Mesenchymal stem cell (in vitro differentiated cells and primary cell): ENCODE data around the gene KRT82.
A peak's percentile ranks its signal among the peaks of the same experiment; 100 is the strongest.

Experiments used
- DNase-seq: peaks from one replicate; pipeline ENCODE4 v3.0.0-alpha.2; 2013
- H2AFZ ChIP-seq: one replicate; pipeline ENCODE4 v1.6.1; 2013; ENCODE audit warnings: low read depth, mild to moderate bottlenecking, control low read depth, inconsistent platforms, low read length, moderate library complexity
- H2AK5ac ChIP-seq: 2 replicates; pipeline ENCODE4 v1.6.1; 2013; ENCODE audit warnings: low read length, moderate library complexity, mild to moderate bottlenecking, inconsistent platforms; ENCODE audit not compliant: severe bottlenecking
- H2BK120ac ChIP-seq: one replicate; pipeline ENCODE4 v1.6.1; 2013; ENCODE audit warnings: low read depth, mild to moderate bottlenecking, inconsistent platforms, low read length, moderate library complexity
- H2BK12ac ChIP-seq, 2 experiments: one replicate each; pipeline ENCODE4 v1.6.1; 2013; ENCODE audit warnings: inconsistent platforms in 2 of 2, low read length in 2 of 2, mild to moderate bottlenecking in 2 of 2, moderate library complexity in 2 of 2, control low read depth in 1 of 2
- H2BK15ac ChIP-seq: one replicate; pipeline ENCODE4 v1.6.1; 2013; ENCODE audit warnings: mild to moderate bottlenecking, low read depth, inconsistent platforms; ENCODE audit not compliant: poor library complexity, severe bottlenecking
- H2BK5ac ChIP-seq: 2 replicates; pipeline ENCODE4 v1.6.1; 2013; ENCODE audit warnings: low read depth, mild to moderate bottlenecking, low read length, control low read depth, inconsistent platforms; ENCODE audit not compliant: poor library complexity, severe bottlenecking
- H3K14ac ChIP-seq, 2 experiments: one replicate each; pipeline ENCODE4 v1.6.1; 2013; ENCODE audit warnings: inconsistent platforms in 2 of 2, low read length in 2 of 2, control low read depth in 1 of 2, mild to moderate bottlenecking in 1 of 2, moderate library complexity in 1 of 2
- H3K18ac ChIP-seq, 2 experiments: one replicate each; pipeline ENCODE4 v1.6.1; 2013; ENCODE audit warnings: inconsistent platforms in 2 of 2, low read length in 2 of 2, control low read depth in 1 of 2, low read depth in 1 of 2, mild to moderate bottlenecking in 1 of 2
- H3K23ac ChIP-seq, 2 experiments: one replicate each; pipeline ENCODE4 v1.6.1; 2013; ENCODE audit warnings: inconsistent platforms in 2 of 2, low read length in 2 of 2, mild to moderate bottlenecking in 2 of 2, moderate library complexity in 2 of 2, control low read depth in 1 of 2
- H3K27ac ChIP-seq: 2 replicates; pipeline ENCODE4 v1.5.1; 2013; ENCODE audit warnings: mild to moderate bottlenecking, moderate library complexity, low read length, control low read depth, inconsistent platforms; ENCODE audit not compliant: poor library complexity, severe bottlenecking
- H3K27me3 ChIP-seq, 2 experiments: 2 replicates each; pipeline versions ENCODE4 v1.6.1 to v1.7.0; 2013; ENCODE audit warnings: low read length in 2 of 2, mild to moderate bottlenecking in 2 of 2, moderate library complexity in 2 of 2, control low read depth in 1 of 2, inconsistent platforms in 1 of 2; ENCODE audit not compliant: control insufficient read depth in 1 of 2, insufficient read depth in 1 of 2
- H3K36me3 ChIP-seq, 2 experiments: 2 replicates each; pipeline versions ENCODE4 v1.6.1 to v1.7.0; 2013; ENCODE audit warnings: low read length in 2 of 2, control low read depth in 1 of 2, inconsistent platforms in 1 of 2, low read depth in 1 of 2, mild to moderate bottlenecking in 1 of 2; ENCODE audit not compliant: insufficient read depth in 2 of 2, control insufficient read depth in 1 of 2
- H3K4ac ChIP-seq, 2 experiments: one replicate each; pipeline ENCODE4 v1.6.1; 2013; ENCODE audit warnings: inconsistent platforms in 2 of 2, low read length in 2 of 2, mild to moderate bottlenecking in 2 of 2, moderate library complexity in 2 of 2, control low read depth in 1 of 2, low read depth in 1 of 2
- H3K4me1 ChIP-seq: 2 replicates; pipeline ENCODE4 v1.6.1; 2013; ENCODE audit warnings: low read depth, low read length, control low read depth; ENCODE audit not compliant: control insufficient read depth, insufficient read depth
- H3K4me2 ChIP-seq: 2 replicates; pipeline ENCODE4 v1.6.1; 2013; ENCODE audit warnings: low read length, mild to moderate bottlenecking, inconsistent platforms; ENCODE audit not compliant: poor library complexity, severe bottlenecking
- H3K4me3 ChIP-seq, 2 experiments: 2 replicates each; pipeline versions ENCODE4 v1.5.1 to v1.7.0; 2013; ENCODE audit warnings: low read length in 2 of 2, mild to moderate bottlenecking in 2 of 2, control low read depth in 1 of 2, low read depth in 1 of 2; ENCODE audit not compliant: insufficient read depth in 1 of 2
- H3K79me1 ChIP-seq: replicated peaks from 2 replicates; pipeline ENCODE4 v1.6.1; 2013; ENCODE audit warnings: mild to moderate bottlenecking, control low read depth, low read length, inconsistent platforms; ENCODE audit not compliant: poor library complexity, severe bottlenecking
- H3K9ac ChIP-seq: 2 replicates; pipeline ENCODE4 v1.7.0; 2013; ENCODE audit warnings: mild to moderate bottlenecking, low read length, moderate library complexity
- H3K9me3 ChIP-seq: 2 replicates; pipeline ENCODE4 v1.7.0; 2013; ENCODE audit warnings: mild to moderate bottlenecking, low read length; ENCODE audit not compliant: control insufficient read depth
- H4K8ac ChIP-seq: one replicate; pipeline ENCODE4 v1.6.1; 2013; ENCODE audit warnings: inconsistent platforms, mild to moderate bottlenecking, low read length, moderate library complexity
- H4K91ac ChIP-seq: one replicate; pipeline ENCODE4 v1.6.1; 2013; ENCODE audit warnings: mild to moderate bottlenecking, low read length, inconsistent platforms
- WGBS: methylation state at CpG from one replicate; pipeline ENCODE4 v1.1.7; 2013; ENCODE audit warnings: mixed read lengths; 5-methylcytosine and 5-hydroxymethylcytosine counted together

The KRT82 gene

DNA sequence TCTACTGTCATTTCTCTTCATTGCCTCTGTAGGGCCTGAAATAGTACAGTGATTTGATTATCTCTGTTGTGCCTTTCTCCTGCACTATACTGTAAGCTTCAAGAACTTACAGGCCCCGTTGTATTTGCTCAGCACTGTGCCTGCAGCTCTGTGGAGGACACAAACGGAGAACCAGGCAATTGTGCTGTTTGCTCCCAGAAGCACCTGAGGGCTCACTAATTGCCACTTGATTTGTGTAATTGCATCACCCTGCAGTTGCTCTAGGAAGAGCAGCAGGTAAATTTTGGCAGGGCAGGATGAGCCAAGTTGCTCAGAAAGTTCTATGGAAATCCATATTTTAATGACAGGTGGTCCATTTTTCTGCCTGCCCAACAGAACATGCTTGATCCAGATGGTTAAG lies 11.6 kb upstream of the KRT82 start:
- Histone ChIP-seq H3K79me1 (no peaks in the 10 kb centered on the region), H2BK120ac (no peak overlapping the region), H3K27me3 (peaks cover 36 to 37% of the 10 kb centered on the region in 2 experiments), H2AK5ac (no peak overlapping the region), H3K4me2 (no peak overlapping the region), H4K8ac (no peak overlapping the region), H3K4me3 (no peak overlapping the region), H2AFZ (no peak overlapping the region), H3K27ac (no peak overlapping the region), H3K36me3 (no peaks in the 10 kb centered on the region), H3K4me1 (peaks cover 2% of the 10 kb centered on the region), H2BK5ac (no peak overlapping the region), H3K23ac (no peak overlapping the region), H2BK12ac (no peak overlapping the region), H3K14ac (no peak overlapping the region), H3K4ac (no peak overlapping the region), H3K9me3 (no peaks in the 10 kb centered on the region), H4K91ac (no peak overlapping the region), H2BK15ac (no peak overlapping the region), H3K18ac (no peak overlapping the region), H3K9ac (no peak overlapping the region)
- no peak for DNase-seq
- WGBS: 62% methylated on average over 2 of the region's 2 CpGs

- Histone ChIP-seq H3K9me3 (no peaks in the 10 kb centered on the region), H2BK12ac (no peak overlapping the region), H2BK15ac (no peak overlapping the region), H2AFZ (no peak overlapping the region), H4K91ac (no peak overlapping the region), H2AK5ac (no peak overlapping the region), H2BK120ac (no peak overlapping the region), H3K23ac (no peak overlapping the region), H3K4me2 (no peak overlapping the region), H3K4me3 (no peak overlapping the region), H3K4ac (no peak overlapping the region), H3K27ac (no peak overlapping the region), H3K36me3 (no peaks in the 10 kb centered on the region), H3K4me1 (peaks cover 2% of the 10 kb centered on the region), H3K14ac (no peak overlapping the region), H3K18ac (no peak overlapping the region), H3K9ac (no peak overlapping the region), H4K8ac (no peak overlapping the region), H3K79me1 (no peaks in the 10 kb centered on the region), H3K27me3 (peaks cover 34 to 38% of the 10 kb centered on the region in 2 experiments), H2BK5ac (no peak overlapping the region)
- no peak for DNase-seq
- 84% methylated on average over 1 of the region's 1 CpG for WGBS
Measured at GRCh38 chr12:52416795-52417194, 10.7 kb upstream of the KRT82 start.

DNA sequence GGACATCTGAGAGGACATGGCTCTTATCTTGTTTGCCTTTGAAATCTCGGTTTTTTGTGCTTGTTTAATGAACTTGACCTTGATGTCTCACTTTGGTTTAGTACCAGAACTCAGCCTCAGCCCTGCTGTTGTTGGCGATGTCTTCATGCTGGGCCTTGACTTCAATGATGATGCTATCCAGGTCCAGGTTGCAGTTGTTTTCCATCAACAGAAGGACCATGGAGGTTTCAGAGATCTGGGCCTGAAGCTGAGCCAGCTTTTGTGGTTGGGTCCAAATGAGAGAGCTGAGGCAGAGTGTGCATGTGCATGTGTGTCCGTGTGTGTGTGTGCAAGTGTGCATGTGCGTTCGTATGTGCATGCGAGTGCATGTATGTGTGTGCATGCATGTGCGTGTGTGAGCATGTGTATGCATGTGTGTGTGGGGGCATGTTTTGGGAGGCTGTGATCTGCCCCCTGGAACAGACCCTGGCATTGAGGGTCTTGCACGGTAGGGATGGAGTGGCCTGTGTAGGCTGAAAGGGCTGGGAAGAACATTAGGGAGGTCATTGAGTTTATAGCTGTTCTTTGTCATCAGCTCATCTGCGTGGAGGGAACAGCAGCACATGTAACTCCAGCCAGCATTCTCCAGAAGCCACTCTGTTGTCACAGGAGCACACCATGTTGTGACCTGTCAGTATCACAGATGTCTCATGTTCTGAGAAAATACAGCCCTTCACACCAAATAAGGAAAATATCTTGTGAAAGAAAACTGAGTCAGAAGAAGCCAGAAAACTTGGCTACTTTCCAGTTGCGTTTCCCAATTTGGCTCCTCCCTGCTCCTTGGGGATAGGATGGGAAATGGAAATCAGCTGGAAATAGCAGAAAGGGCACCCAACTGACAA lies 10.0 kb upstream of the KRT82 start:
- Histone ChIP-seq H3K23ac (no peak overlapping the region), H3K4ac (no peak overlapping the region), H3K9ac (no peak overlapping the region), H3K4me2 (no peak overlapping the region), H4K8ac (no peak overlapping the region), H3K4me1 (peaks cover 2% of the 10 kb centered on the region), H3K18ac (no peak overlapping the region), H3K14ac (peak overlapping the region in 1 of 2 experiments; percentile 18), H3K79me1 (no peaks in the 10 kb centered on the region), H3K4me3 (no peak overlapping the region), H2AK5ac (no peak overlapping the region), H2BK120ac (no peak overlapping the region), H3K36me3 (no peaks in the 10 kb centered on the region), H2BK15ac (no peak overlapping the region), H2BK12ac (no peak overlapping the region), H3K27ac (no peak overlapping the region), H2BK5ac (no peak overlapping the region), H3K27me3 (peaks cover 29 to 35% of the 10 kb centered on the region in 2 experiments), H3K9me3 (no peaks in the 10 kb centered on the region), H2AFZ (no peak overlapping the region), H4K91ac (no peak overlapping the region)
- peak; percentile 81 for DNase-seq
- WGBS: 74% methylated on average over 10 of the region's 10 CpGs

GRCh38 chr12:52414936-52415335 lies 8.8 kb upstream of the KRT82 start:
- no peaks in the 10 kb centered on the region for H3K9me3 ChIP-seq
- no peak overlapping the region for H3K23ac ChIP-seq
- H3K9ac ChIP-seq: no peak overlapping the region
- no peak overlapping the region for H2AK5ac ChIP-seq
- H3K4me2 ChIP-seq: no peak overlapping the region
- H3K18ac ChIP-seq: no peak overlapping the region
- 77% methylated on average over 5 of the region's 5 CpGs for WGBS
- no peak overlapping the region for H4K91ac ChIP-seq
- no peak for DNase-seq
- H2BK12ac ChIP-seq: no peak overlapping the region
- H3K27ac ChIP-seq: no peak overlapping the region
- H3K4ac ChIP-seq: no peak overlapping the region
- H3K4me3 ChIP-seq: no peak overlapping the region
- H3K79me1 ChIP-seq: no peaks in the 10 kb centered on the region
- H2BK15ac ChIP-seq: no peak overlapping the region
- H2BK120ac ChIP-seq: no peak overlapping the region
- peaks cover 23 to 31% of the 10 kb centered on the region in 2 experiments for H3K27me3 ChIP-seq
- H3K36me3 ChIP-seq: no peaks in the 10 kb centered on the region
- no peak overlapping the region for H3K14ac ChIP-seq
- H2BK5ac ChIP-seq: no peak overlapping the region
- peaks cover 2% of the 10 kb centered on the region for H3K4me1 ChIP-seq
- H4K8ac ChIP-seq: no peak overlapping the region
- no peak overlapping the region for H2AFZ ChIP-seq
